K562 treated with DMSO at 1 percent for 4 hours (cell line): ENCODE data around the gene CAPNS2. TPM values are rescaled to one million over a fixed set of nuclear protein-coding genes. Genes with fewer than 3 reads are reported as not detected.

Experiments used
- total RNA-seq: library from RNA; unstranded; fragments of 300-600 nt; gene quantifications from 2 replicates; pipeline ENCODE4 v1.2.3, GENCODE V29; 2022; ENCODE audit not compliant: insufficient read depth

Gene CAPNS2
- total RNA-seq = not detected in 2 replicates

GRCh38 chr16:55566432-55567175 lies at the start of gene CAPNS2:
Gene CAPNS2 (plus strand): TSS chr16:55566684. CDS start chr16:55566757, 73 bp downstream.

Other genes with a start within 250 kb of the CAPNS2 start
- gene IRX6, start 242.5 kb upstream of the CAPNS2 start, total RNA-seq = 0.64 TPM in 1 of 2 replicates, not detected in the other
- gene MMP2, start 87.5 kb upstream of the CAPNS2 start, total RNA-seq = not detected in 2 replicates
- 8.5 and 9.5 TPM in 2 replicates for gene LPCAT2, start 57.6 kb upstream of the CAPNS2 start, total RNA-seq
- not detected in 2 replicates for gene SLC6A2, start 89.3 kb downstream of the CAPNS2 start, total RNA-seq